ENCODE results near the gene KRTAP12-4. TPM values are rescaled to one million over a fixed set of nuclear protein-coding genes. Genes with fewer than 3 reads are reported as not detected.

Gene KRTAP12-4
- total RNA-seq, 1 donor from 2014 or later = not detected

DNA sequence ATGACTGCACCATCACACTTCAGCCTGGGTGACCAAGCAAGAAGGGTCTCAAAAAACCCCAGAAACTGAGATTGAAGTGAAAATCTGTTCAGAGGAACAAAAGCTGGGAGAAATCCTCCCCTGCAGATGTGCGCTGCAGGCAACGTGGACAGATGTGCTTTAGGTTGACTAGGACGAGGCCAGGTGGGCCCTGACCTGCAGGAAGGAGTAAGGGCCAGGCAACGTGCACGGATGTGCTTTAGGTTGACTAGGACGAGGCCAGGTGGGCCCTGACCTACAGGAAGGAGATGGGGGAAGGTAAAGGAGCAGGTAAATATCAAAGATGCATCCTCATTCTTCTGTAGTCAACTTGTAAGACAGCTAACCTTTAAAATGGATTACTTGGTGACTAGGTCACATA is 30.0 kb upstream of the KRTAP12-4 start:
- Mint-ChIP-seq H3K4me3 (ENCODE audit: unreplicated experiment) (no peak overlapping the region), H3K27ac (ENCODE audit: unreplicated experiment) (no peak overlapping the region), H3K27me3 (ENCODE audit: low read depth) (peaks cover 73% of the 10 kb centered on the region), H3K9me3 (ENCODE audit: low read depth) (no peaks in the 10 kb centered on the region), H3K4me1 (ENCODE audit: low read depth) (no peaks in the 10 kb centered on the region), H3K36me3 (ENCODE audit: low read depth) (peaks cover 4% of the 10 kb centered on the region)
- no peak for TF ChIP-seq CTCF (IDR thresholded peaks at IDR 0.05)
- DNase-seq (ENCODE audit: low spot score) = no peak

DNA sequence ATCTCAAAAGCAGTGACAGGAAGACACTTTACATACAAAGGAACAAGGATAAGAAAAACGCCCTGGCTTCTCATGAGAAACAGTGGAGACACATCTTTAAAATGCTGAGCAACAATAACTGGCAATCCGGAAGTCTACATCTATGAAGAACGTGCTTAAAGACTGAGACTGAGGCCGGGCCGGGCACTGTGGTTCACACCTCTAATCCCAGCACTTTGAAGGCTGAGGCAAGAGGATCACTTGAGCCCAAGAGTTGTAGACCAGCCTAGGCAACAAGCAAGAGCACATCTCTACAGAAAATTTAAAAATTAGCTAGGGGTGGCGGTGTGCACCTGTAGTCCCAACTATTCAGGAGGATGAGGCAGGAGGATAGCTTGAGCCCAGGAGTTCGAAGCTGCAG is 29.6 kb upstream of the KRTAP12-4 start:
- Mint-ChIP-seq H3K4me3 (ENCODE audit: unreplicated experiment) (no peak overlapping the region), H3K27ac (ENCODE audit: unreplicated experiment) (no peak overlapping the region), H3K27me3 (ENCODE audit: low read depth) (peaks cover 77% of the 10 kb centered on the region), H3K4me1 (ENCODE audit: low read depth) (no peaks in the 10 kb centered on the region), H3K36me3 (ENCODE audit: low read depth) (peaks cover 4% of the 10 kb centered on the region), H3K9me3 (ENCODE audit: low read depth) (no peaks in the 10 kb centered on the region)
- no peak for DNase-seq (ENCODE audit: low spot score)
- TF ChIP-seq CTCF (IDR thresholded peaks at IDR 0.05) = no peak

DNA sequence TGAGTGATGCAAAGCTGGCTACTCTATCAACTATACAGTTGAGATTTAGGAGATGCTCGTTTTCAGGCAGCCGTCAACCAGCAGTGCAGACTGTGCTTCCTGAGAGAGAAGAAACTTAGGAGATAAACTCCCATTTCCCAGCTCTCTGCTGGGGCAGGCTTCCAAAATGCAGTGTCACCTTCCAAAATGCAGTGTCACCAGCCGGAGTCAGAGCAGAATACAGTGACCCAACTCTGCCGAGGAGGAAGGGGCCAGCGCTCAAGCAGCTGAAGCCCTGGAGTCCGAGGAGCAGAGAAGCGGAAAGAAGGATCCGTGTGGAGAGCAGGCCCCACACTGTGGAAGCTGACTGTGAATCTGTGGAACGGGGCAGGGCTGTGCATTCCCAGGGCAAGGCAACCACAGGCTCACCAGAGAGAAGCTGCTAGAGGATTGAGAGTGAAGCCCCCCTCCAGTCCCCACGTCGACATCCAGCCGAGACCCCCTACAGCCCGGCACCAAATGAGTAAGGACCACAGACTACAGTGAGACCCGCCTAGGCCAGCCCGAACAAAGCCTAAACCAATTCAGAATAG is 28.2 kb upstream of the KRTAP12-4 start:
- H3K27ac Mint-ChIP-seq (ENCODE audit: unreplicated experiment) = no peak overlapping the region
- H3K4me1 Mint-ChIP-seq (ENCODE audit: low read depth) = no peaks in the 10 kb centered on the region
- no peaks in the 10 kb centered on the region for H3K9me3 Mint-ChIP-seq (ENCODE audit: low read depth)
- no peak for DNase-seq (ENCODE audit: low spot score)
- peaks cover 72% of the 10 kb centered on the region for H3K27me3 Mint-ChIP-seq (ENCODE audit: low read depth)
- no peak overlapping the region for H3K4me3 Mint-ChIP-seq (ENCODE audit: unreplicated experiment)
- no peak for TF ChIP-seq CTCF (IDR thresholded peaks at IDR 0.05)
- peaks cover 4% of the 10 kb centered on the region for H3K36me3 Mint-ChIP-seq (ENCODE audit: low read depth)

- no peak for DNase-seq (ENCODE audit: low spot score)
- Mint-ChIP-seq H3K4me1 (ENCODE audit: low read depth) (no peaks in the 10 kb centered on the region), H3K4me3 (ENCODE audit: unreplicated experiment) (no peak within 1 kb of the TSS), H3K27me3 (ENCODE audit: low read depth) (peaks cover 71% of the 10 kb centered on the region), H3K9me3 (ENCODE audit: low read depth) (no peaks in the 10 kb centered on the region), H3K36me3 (ENCODE audit: low read depth) (peaks cover 4% of the 10 kb centered on the region), H3K27ac (ENCODE audit: unreplicated experiment) (no peak within 1 kb of the TSS)
- no peak for TF ChIP-seq CTCF (IDR thresholded peaks at IDR 0.05)
Observed at GRCh38 chr21:44681861-44682579, 27.6 kb upstream of the KRTAP12-4 start, which contains the start of gene KRTAP12-1. Gene KRTAP12-1 (minus strand): TSS chr21:44682163. CDS start chr21:44682123, 40 bp downstream.

- peaks cover 73% of the 10 kb centered on the region for H3K27me3 Mint-ChIP-seq (ENCODE audit: low read depth)
- peaks cover 3% of the 10 kb centered on the region for H3K36me3 Mint-ChIP-seq (ENCODE audit: low read depth)
- no peak for DNase-seq (ENCODE audit: low spot score)
- H3K9me3 Mint-ChIP-seq (ENCODE audit: low read depth) = no peaks in the 10 kb centered on the region
- no peaks in the 10 kb centered on the region for H3K4me1 Mint-ChIP-seq (ENCODE audit: low read depth)
- H3K4me3 Mint-ChIP-seq (ENCODE audit: unreplicated experiment) = no peak overlapping the region
- no peak for TF ChIP-seq CTCF (IDR thresholded peaks at IDR 0.05)
- H3K27ac Mint-ChIP-seq (ENCODE audit: unreplicated experiment) = no peak overlapping the region
Observed at GRCh38 chr21:44681152-44681551, 26.7 kb upstream of the KRTAP12-4 start.
